ENCODE measurements around the gene SBF2. TPM values are rescaled to one million over a fixed set of nuclear protein-coding genes. Genes with fewer than 3 reads are reported as not detected.

Gene SBF2
- total and polyA plus RNA-seq, 9 of the 15 experiments (the other 6 are each of a cell fraction or from before 2014, with no cell fraction given), result 0.80 to 9.5 (median 5.0) TPM

- TF ChIP-seq REST (IDR thresholded peaks at IDR 0.05; ENCODE audit: borderline replicate concordance) (no peak), REST (CRISPR knock-in tag; IDR thresholded peaks at IDR 0.05; ENCODE audit: low read depth) (no peak), ZNF212 (CRISPR knock-in tag; IDR thresholded peaks at IDR 0.05) (no peak), YBX1 (IDR thresholded peaks at IDR 0.05) (no peak), HNRNPL (IDR thresholded peaks at IDR 0.05; ENCODE audit: low read depth, low read length) (no peak)
Observed at GRCh38 chr11:10261821-10262220, 32.2 kb downstream of the SBF2 start (continued).
